ENCODE results near the gene ZBED2. TPM values are rescaled to one million over a fixed set of nuclear protein-coding genes. Genes with fewer than 3 reads are reported as not detected.

Gene ZBED2
- total RNA-seq, 1 experiment from 2014 or later: 0.07 TPM

GRCh38 chr3:111582120-111582474 is 13.0 kb downstream of the ZBED2 start (continued):
- TF ChIP-seq ATF6 (CRISPR knock-in tag; IDR thresholded peaks at IDR 0.05): no peak
- TF ChIP-seq ERG (CRISPR knock-in tag; IDR thresholded peaks at IDR 0.05): no peak
- no peak for TF ChIP-seq ETV6 (CRISPR knock-in tag; IDR thresholded peaks at IDR 0.05)
- no peak for TF ChIP-seq CREB1 (CRISPR knock-in tag; IDR thresholded peaks at IDR 0.05)

GRCh38 chr3:111581403-111582119 is 13.6 kb downstream of the ZBED2 start:
- Mint-ChIP-seq H3K9me3 (peaks cover 31% of the 10 kb centered on the region), H3K27me3 (ENCODE audit: low read depth) (no peaks in the 10 kb centered on the region; the same call in 1 of the 2 replicates), H3K27ac (no peak overlapping the region), H3K4me1 (no peaks in the 10 kb centered on the region), H3K4me3 (no peak overlapping the region), H3K36me3 (peaks cover 21% of the 10 kb centered on the region)
- ChIA-PET CTCF (no interaction called here), POLR2A (no interaction called here)
- DNase-seq (ENCODE audit: low spot score) (no peak), ATAC-seq (no peak)
- no peak for TF ChIP-seq ATF3 (CRISPR knock-in tag; conservative IDR thresholded peaks at IDR 0.05)
- TF ChIP-seq ZNF121 (CRISPR knock-in tag; IDR thresholded peaks at IDR 0.05): no peak
- TF ChIP-seq NR1H2 (CRISPR knock-in tag; IDR thresholded peaks at IDR 0.05): no peak
- TF ChIP-seq FOXP1 (CRISPR knock-in tag; IDR thresholded peaks at IDR 0.05; ENCODE audit: borderline replicate concordance): no peak
- TF ChIP-seq RELA (CRISPR knock-in tag; IDR thresholded peaks at IDR 0.05; ENCODE audit: borderline replicate concordance): no peak
- TF ChIP-seq TEAD1 (CRISPR knock-in tag; IDR thresholded peaks at IDR 0.05): no peak
- TF ChIP-seq ZBTB43 (CRISPR knock-in tag; IDR thresholded peaks at IDR 0.05): no peak
- no peak for TF ChIP-seq ZNF416 (CRISPR knock-in tag; IDR thresholded peaks at IDR 0.05)
- no peak for TF ChIP-seq TCF7 (CRISPR knock-in tag; IDR thresholded peaks at IDR 0.05; ENCODE audit: low read depth)
- no peak for TF ChIP-seq ELF4 (CRISPR knock-in tag; IDR thresholded peaks at IDR 0.05; ENCODE audit: low read depth)
- TF ChIP-seq SMAD4 (CRISPR knock-in tag; IDR thresholded peaks at IDR 0.05): no peak
- no peak for TF ChIP-seq CBFB (CRISPR knock-in tag; IDR thresholded peaks at IDR 0.05; ENCODE audit: low read depth)
- TF ChIP-seq PRDM15 (CRISPR knock-in tag; IDR thresholded peaks at IDR 0.05): no peak
- no peak for TF ChIP-seq SMAD3 (CRISPR knock-in tag; IDR thresholded peaks at IDR 0.05; ENCODE audit: borderline replicate concordance)
- no peak for TF ChIP-seq ZNF263 (CRISPR knock-in tag; IDR thresholded peaks at IDR 0.05; ENCODE audit: low read depth)
- no peak for TF ChIP-seq ERG (CRISPR knock-in tag; IDR thresholded peaks at IDR 0.05)

Measured in WTC11 (cell line).